HG03439 (cell line): Measurements from ENCODE around the gene CLCN3.
"Not testable (repeated sequence)": the region's sequence is repeated elsewhere in the genome, so short reads cannot be mapped to it uniquely, and the experiment has no call there.

ENCODE experiments used
- ATAC-seq: cut with Tn5 transposase; IDR thresholded peaks from one replicate; pipeline ENCODE4 v1.9.1; 2021; ENCODE audit warnings: mild to moderate bottlenecking, moderate library complexity; ENCODE audit not compliant: unreplicated experiment

The CLCN3 gene

GRCh38 chr4:169617306-169617705, 3.1 kb upstream of the CLCN3 start:
- no peak for ATAC-seq

GRCh38 chr4:169618286-169618685, 2.1 kb upstream of the CLCN3 start:
- no peak for ATAC-seq

GRCh38 chr4:169618986-169619385, 1.4 kb upstream of the CLCN3 start:
- no peak for ATAC-seq

GRCh38 chr4:169619518-169619957, 840 bp upstream of the CLCN3 start:
- peak; percentile 46 for ATAC-seq

GRCh38 chr4:169620880-169621248, 486 bp downstream of the CLCN3 start:
- ATAC-seq = no peak

GRCh38 chr4:169621731-169622492, 1.5 kb downstream of the CLCN3 start:
- no peak for ATAC-seq

- ATAC-seq = no peak
Measured at GRCh38 chr4:169622566-169622965, 2.2 kb downstream of the CLCN3 start.

- not testable (repeated sequence) for ATAC-seq
Measured at GRCh38 chr4:169624012-169624411, 3.6 kb downstream of the CLCN3 start.

GRCh38 chr4:169625886-169626285, 5.5 kb downstream of the CLCN3 start:
- no peak for ATAC-seq

GRCh38 chr4:169626331-169627282, 6.2 kb downstream of the CLCN3 start:
- ATAC-seq = no peak

- ATAC-seq = no peak
Measured at GRCh38 chr4:169627307-169627706, 6.9 kb downstream of the CLCN3 start.

- ATAC-seq = no peak
Measured at GRCh38 chr4:169628579-169628978, 8.2 kb downstream of the CLCN3 start.

- ATAC-seq = no peak
Measured at GRCh38 chr4:169630069-169630468, 9.7 kb downstream of the CLCN3 start.

GRCh38 chr4:169632896-169633295, 12.5 kb downstream of the CLCN3 start:
- no peak for ATAC-seq

- no peak for ATAC-seq
Measured at GRCh38 chr4:169634975-169635374, 14.6 kb downstream of the CLCN3 start.

- ATAC-seq = no peak
Measured at GRCh38 chr4:169640261-169640870, 20.0 kb downstream of the CLCN3 start.

GRCh38 chr4:169644802-169645201, 24.4 kb downstream of the CLCN3 start:
- ATAC-seq = no peak

GRCh38 chr4:169645627-169646026, 25.2 kb downstream of the CLCN3 start:
- no peak for ATAC-seq

GRCh38 chr4:169649545-169650226, 29.3 kb downstream of the CLCN3 start:
- no peak for ATAC-seq

GRCh38 chr4:169650227-169650936, 30.0 kb downstream of the CLCN3 start:
- ATAC-seq = no peak
